MM.1S (cell line): ENCODE measurements around the gene NCAPD3.

Source experiments
- EZH2 ChIP-seq: fragments of 300-600 bp; sonication (generic); optimal IDR thresholded peaks from 2 replicates; pipeline ENCODE3; 2017; ENCODE audit warnings: low read depth, mild to moderate bottlenecking, antibody characterized with exemption, low read length, mixed read lengths
- EZH2phosphoT487 ChIP-seq: fragments of 300-600 bp; sonication (generic); IDR thresholded peaks from 2 replicates; pipeline ENCODE4 v1.6.1; 2018; ENCODE audit warnings: antibody characterized with exemption, low read length
- TF ChIP-seq, protein P1 (sequence below): fragments of 300-600 bp; sonication (generic); IDR thresholded peaks from 2 replicates; pipeline ENCODE4 v1.5.1; 2016; ENCODE audit warnings: antibody characterized with exemption, low read length, mixed read lengths

DNA sequence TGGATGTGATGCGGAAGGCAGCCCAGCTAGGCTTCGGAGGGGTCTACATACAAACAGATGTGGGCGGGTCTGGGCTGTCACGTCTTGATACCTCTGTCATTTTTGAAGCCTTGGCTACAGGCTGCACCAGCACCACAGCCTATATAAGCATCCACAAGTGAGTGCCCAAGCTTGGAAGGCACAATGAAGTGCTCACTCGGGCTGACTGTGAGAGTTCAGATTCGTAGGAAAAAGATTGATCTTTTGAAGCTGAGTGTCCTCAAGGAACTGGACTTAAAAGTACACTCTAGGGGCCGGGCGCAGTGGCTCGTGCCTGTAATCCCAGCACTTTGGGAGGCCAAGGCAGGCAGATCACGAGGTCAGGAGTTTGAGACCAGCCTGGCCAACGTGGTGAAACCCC is 33.3 kb upstream of the NCAPD3 start:
- TF ChIP-seq, protein P1, sequence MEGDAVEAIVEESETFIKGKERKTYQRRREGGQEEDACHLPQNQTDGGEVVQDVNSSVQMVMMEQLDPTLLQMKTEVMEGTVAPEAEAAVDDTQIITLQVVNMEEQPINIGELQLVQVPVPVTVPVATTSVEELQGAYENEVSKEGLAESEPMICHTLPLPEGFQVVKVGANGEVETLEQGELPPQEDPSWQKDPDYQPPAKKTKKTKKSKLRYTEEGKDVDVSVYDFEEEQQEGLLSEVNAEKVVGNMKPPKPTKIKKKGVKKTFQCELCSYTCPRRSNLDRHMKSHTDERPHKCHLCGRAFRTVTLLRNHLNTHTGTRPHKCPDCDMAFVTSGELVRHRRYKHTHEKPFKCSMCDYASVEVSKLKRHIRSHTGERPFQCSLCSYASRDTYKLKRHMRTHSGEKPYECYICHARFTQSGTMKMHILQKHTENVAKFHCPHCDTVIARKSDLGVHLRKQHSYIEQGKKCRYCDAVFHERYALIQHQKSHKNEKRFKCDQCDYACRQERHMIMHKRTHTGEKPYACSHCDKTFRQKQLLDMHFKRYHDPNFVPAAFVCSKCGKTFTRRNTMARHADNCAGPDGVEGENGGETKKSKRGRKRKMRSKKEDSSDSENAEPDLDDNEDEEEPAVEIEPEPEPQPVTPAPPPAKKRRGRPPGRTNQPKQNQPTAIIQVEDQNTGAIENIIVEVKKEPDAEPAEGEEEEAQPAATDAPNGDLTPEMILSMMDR = no peak
- TF ChIP-seq EZH2 = no peak
- no peak for TF ChIP-seq EZH2phosphoT487
